Breast epithelium (tissue), 3 donors: ENCODE data around the gene SIGLEC10.
"Not testable (repeated sequence)": the region's sequence is repeated elsewhere in the genome, so short reads cannot be mapped to it uniquely, and the experiment has no call there.

Experiments used
- POLR2A ChIP-seq: fragments of 450-650 bp; IDR thresholded peaks from one replicate; pipeline ENCODE4 v1.6.1; 2016; ENCODE audit warnings: antibody characterized with exemption, mild to moderate bottlenecking, moderate library complexity
- POLR2AphosphoS5 ChIP-seq, 3 donors: sonication (generic); formaldehyde crosslinking; IDR thresholded peaks; one replicate each; pipeline ENCODE4 v1.6.1; 2017; ENCODE audit warnings: antibody characterized with exemption in 3 of 3
- TF ChIP-seq, protein P1 (sequence below), 3 donors: fragments of 450-650 bp; IDR thresholded peaks; one replicate each; pipeline ENCODE4 v1.5.1; 2016 to 2017; ENCODE audit warnings: antibody characterized with exemption in 3 of 3, mild to moderate bottlenecking in 3 of 3, moderate library complexity in 3 of 3

- not testable (repeated sequence) for TF ChIP-seq POLR2A; POLR2AphosphoS5 (IDR thresholded peaks at IDR 0.05)
- TF ChIP-seq, protein P1, sequence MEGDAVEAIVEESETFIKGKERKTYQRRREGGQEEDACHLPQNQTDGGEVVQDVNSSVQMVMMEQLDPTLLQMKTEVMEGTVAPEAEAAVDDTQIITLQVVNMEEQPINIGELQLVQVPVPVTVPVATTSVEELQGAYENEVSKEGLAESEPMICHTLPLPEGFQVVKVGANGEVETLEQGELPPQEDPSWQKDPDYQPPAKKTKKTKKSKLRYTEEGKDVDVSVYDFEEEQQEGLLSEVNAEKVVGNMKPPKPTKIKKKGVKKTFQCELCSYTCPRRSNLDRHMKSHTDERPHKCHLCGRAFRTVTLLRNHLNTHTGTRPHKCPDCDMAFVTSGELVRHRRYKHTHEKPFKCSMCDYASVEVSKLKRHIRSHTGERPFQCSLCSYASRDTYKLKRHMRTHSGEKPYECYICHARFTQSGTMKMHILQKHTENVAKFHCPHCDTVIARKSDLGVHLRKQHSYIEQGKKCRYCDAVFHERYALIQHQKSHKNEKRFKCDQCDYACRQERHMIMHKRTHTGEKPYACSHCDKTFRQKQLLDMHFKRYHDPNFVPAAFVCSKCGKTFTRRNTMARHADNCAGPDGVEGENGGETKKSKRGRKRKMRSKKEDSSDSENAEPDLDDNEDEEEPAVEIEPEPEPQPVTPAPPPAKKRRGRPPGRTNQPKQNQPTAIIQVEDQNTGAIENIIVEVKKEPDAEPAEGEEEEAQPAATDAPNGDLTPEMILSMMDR (IDR thresholded peaks at IDR 0.05) = not testable (repeated sequence)
These were observed 1.0 kb downstream of the SIGLEC10 start for GRCh38 chr19:51416422-51416821.
